HG02798 (cell line): ENCODE measurements around the gene PGS1.

ENCODE experiments used
- ATAC-seq: cut with Tn5 transposase; IDR thresholded peaks from one replicate; pipeline ENCODE4 v1.9.1; 2021; ENCODE audit warnings: mild to moderate bottlenecking; ENCODE audit not compliant: unreplicated experiment, poor library complexity

PGS1 gene

DNA sequence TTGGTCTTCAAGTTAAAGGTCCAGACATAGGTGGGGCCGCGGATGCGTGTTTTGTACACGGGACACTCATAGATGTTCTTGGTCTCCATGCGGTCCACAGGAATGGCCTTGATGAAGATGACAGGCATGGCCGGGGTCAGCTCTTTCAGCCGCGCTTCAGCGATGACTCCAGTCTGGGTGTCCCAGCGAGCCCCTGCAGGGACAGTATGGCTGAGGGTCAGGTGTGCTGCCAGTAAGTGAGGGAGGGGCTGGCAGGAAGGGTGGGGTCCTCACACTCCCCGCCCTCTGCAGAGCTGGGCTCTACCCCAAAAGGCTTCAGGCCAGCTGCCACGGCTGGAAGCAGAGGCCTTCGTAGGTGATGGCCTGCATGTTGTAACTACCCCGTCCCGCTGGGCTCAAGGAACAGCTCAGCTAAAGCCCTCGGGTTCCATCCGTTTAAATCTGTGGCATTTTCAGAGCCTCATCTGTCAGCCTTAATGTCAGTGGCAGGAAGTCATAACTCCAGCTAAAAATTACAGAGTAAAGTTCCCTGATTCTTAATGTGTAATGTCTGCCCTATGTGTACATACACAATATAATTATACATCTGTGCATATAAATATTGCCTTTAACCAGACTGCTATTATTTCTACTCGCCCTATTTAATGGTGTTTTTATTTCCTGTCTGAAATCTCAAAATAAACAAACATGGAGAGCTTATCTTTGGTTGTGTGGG, 45.7 kb downstream of the PGS1 start:
- no peak for ATAC-seq

DNA sequence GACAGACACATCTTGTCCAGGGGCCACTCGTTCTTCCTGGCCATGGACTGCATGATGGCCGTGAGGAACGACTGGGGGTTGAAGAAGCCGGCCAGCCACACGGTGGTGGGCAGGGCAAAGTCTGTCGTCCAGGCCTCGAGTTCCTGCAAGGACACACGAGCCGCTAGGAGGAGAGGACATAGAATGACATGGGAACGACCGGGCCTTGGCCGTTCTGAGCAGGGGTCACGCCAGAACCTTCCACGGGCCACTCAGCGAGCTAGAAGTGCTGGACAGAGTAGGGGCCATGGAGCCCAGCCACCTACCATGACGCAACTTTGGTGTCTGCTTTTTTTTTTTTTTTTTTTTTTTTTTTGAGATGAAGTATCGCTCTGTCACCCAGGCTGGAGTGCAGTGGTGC, 47.0 kb downstream of the PGS1 start:
- ATAC-seq = no peak

DNA sequence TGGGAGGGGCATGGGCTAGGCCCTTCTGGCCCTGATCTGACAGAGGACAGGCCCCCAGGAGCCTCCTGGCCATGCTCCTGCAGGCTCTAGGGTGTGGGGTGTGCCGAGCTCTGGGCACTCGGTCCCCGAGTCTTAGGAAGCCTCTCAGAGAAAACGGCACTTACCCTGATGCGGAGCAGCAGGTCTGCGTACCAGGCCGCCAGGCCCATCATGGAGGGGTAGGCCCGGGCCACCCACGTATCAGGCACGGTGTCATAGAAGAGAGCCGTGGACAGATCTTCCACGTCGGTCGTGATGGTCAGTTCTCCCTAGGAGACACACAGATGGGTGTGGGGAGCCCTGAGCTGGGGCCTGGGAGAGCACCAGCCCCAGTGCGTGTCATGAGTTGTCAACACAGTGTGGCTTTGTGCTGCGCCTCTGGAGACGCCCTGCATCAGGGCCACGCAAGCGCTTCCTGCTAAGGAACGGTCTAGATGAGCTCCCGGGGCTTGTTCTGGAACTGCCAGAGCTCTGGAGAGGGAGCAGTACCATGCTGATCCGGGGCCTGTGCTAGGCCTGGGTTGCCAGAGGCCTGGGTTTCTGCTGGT, 47.9 kb downstream of the PGS1 start:
- no peak for ATAC-seq

DNA sequence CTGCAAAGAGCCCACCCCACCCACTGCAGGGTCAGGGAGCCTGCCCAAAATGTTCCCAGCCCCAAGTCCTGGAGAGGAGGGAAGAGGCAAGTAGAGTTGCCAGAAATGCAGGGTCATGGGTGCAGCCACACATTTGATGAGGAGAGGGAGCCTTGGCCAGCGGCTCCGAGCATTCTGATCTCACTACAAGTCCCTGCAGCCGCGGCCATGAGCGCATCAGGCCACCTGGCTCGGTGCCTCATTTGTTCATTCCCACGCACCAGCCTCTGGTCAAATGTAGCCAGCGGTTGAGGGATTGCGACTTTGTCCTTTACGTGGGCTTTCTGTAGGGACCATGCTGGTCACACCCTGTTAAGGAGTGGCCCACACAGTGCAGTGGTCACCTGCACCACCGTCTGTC, 48.7 kb downstream of the PGS1 start:
- no peak for ATAC-seq

DNA sequence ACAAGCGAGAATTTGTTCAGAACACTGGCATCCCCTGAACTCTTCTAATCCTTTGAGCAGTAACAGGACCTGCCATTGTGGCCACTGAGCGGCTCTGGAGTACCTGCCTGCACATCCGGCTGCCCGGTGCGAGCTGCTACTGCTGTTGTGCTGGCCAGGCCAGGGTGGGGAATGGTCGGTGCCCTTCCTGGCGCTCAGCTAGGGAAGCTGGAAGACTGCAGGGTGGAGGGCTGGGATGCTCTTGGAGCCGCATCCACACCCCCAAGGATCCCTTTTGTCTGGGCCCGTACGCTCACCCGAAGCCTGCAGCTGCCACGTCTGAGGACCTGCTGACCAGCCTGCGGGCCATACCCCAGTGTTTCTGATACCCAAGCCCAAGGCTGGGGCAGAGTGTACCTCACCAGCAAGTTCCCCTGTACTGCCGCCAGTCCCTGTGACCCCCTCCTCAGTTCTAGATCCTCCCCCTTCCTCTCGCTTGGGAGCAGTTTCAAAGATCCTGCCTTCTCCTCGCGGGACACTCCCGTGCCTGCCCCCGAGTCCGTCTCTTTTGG, 49.7 kb downstream of the PGS1 start:
- no peak for ATAC-seq

DNA sequence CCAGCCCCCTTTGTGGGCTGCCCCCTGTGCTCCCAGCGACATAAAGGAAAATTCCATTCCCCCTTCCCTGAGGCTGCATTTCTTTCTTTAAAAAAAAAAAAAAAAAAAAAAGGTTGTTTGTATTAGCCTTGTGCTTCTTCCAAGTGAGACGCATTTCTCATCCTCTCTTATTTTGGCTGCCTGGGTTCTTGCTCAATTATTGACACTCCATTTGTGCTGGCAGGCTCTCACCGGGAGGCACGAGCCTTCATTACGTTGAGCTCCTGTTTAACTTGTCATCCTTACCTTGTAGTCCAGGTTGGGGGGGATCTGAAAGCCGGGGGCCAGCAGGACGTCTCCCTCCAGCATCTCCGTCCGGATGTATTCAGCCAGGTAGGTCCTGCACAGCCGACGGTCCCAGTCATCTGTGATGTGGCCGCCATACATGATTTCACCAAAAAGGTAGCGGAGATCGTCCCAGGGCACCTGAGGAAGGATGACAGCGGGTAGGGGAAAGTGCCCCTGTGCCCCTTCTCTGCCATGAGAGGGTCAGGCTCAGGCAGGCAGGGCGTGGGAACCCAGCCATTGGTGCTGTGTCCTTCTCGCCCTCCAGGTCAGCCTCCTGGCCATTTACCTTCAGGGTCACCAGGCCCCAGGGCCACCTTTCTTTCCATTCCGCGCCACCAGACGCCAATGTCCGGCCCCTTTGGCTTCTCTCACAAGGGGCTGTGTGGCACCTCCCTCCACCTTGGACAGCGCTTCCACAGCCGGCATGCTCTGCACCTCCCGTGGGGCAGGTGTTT, 50.6 kb downstream of the PGS1 start:
- no peak for ATAC-seq

DNA sequence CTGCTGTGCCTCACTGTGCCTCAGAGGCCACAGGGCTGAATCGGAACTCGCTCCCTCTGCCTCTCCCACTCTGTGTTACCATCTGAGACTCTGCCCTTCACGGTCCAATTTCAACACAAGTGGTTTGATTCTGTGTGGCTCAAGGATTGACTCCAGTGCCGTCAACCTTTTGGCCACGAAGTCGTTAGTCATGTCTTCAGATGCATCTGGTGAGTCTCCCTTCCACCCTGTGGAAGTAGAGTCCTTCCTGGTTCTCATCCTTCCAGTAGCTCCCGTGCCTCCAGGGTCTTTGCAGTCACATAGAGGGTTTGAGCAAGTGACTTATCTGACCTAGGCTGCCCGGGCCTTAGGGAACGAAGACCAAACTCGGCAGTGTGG, 51.2 kb downstream of the PGS1 start:
- no peak for ATAC-seq

DNA sequence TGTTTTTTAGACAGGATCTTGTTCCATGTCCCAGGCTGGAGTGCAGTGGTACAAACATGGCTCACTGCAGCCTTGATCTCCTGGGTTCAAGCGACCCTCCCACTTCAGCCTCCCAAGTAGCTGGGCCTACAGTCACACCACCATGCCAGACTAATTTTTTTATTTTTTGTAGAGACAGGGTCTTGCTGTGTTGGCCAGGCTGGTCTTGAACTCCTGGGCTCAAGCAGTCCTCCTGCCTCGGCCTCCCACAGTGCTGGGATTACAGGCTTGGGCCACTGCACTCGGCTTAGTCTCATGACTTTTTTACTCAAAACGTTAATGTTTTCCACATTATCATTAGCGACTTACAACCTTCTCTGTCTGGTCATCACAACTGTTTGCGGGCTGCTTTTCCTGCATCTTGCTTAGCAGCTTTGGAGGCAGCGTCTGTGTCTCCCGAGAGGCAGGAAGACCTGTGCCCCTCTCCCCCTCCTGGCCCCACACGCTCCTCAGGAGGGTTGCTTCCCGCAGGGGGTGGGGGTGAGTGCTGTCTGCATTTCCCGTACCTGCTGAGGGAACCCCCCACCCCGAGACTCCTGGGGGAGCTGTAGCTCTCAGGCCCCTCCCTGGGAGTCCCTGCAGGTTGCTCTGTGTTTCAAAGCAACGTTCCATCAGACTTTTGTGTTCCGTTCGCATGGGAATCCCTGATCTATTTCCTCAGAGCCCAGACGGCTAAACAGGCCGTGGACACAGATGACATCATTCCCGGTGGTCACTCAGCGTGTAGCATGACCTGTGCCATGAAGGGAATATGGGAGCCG, 52.6 kb downstream of the PGS1 start:
- no peak for ATAC-seq

DNA sequence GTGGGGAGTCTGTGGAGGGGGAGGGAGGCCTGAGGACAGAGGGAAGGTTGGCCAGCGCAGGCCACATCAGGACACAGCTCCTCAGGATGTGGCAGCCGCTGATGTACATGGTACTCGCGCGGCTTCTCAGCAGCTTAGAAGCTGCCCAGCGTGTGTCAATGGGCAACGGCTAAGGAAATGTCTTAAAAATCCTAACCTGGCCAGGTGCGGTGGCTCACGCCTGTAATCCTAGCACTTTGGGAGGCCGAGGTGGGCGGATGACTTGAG, 53.2 kb downstream of the PGS1 start:
- no peak for ATAC-seq

DNA sequence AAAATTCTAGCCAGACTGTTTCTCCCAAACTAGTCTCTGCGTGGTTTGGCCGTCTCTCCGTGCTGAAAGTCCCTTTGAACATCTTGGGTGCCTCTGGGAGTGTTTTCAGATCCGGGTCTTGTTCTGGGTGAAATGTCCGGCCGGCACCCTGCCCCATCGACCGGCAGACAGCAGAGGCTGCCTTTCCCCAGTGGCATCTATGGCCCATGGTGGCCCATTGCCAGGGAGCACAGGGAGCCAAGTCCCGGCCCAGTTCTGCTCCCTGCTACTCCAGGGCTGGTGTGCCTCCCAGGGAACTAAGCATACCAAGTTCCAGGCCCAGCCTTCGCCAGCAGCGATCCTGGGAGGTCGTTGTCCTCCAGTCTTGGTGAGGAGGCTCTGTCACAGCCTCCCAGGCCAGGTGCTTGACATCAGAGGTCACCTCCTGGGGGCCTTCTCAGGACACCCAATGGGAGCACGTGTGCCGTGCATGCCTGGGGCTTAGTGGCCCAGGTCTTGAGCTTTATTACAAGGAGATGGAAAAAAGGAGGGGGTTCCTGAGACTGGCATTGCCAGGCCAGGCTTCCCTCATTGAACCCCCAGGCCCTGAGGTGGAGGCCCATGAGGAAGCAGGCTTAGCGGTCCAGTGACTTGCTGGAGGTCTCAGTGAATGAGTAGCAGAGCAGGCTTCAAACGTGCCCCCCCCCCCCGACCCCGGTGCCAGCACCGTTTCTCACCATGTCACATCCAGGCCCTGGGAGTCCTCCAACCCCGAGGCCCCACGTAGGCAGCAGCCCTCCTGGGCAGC, 54.0 kb downstream of the PGS1 start:
- ATAC-seq = no peak

DNA sequence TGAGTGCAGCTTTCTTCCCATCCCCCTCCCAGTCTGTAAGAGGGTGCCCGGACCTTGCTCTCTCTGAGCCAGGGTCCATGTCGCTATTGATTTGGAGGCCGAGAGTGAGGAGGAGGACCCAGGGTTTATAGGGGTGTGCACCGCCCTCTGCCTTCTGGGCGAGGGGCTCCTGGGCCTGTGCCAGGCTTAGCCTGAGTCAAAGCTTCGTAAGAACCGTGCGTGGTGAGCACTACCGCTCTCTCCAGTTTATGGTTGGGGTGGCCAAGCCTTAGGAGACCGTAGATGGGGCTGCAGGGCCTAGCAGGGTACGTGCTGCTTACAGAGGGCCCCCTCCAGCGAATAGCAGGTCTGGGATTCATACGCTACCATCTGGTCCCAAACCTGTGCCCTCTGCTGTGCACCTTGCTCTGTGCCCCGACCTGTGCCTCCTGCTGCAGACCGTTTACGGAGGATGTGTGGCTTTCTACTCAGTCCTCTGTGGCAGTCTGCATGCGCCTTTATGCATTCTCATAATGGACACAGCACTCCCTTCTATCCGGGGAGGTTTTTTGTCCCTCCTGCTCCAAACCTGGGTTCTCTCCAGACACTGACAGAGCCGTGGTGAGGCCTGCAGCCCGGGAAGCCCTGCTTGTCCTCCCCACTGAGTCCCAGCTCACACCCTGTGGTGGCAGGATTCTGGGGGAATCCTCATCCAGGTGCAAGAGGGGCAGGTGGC, 54.7 kb downstream of the PGS1 start:
- no peak for ATAC-seq

DNA sequence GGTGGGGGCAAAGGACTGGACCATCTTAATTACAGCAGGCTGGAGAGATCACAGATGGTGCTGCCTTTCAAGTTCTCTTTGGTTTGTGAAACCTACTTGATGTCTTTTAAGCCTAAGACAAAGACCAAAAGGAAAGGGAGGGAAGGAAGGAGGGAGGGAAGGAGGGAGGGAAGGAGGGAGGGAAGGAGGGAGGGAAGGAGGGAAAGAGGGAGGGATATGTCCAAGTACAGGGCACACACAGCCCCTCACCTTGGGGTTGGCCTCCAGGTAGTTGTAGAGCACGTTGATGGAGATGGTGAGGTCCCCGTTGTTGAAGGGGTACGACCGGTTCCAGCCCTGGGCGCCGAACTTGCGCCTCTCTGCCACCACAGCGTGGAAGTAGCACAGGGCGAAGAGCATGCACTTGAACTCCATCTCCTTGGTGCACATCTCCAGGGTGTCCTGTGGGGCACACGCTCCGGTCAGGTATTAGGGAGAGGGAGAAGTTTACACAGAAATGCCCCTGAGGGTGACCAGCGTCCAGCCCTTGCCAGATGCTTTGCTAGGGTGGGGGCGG, 55.4 kb downstream of the PGS1 start:
- ATAC-seq = no peak

DNA sequence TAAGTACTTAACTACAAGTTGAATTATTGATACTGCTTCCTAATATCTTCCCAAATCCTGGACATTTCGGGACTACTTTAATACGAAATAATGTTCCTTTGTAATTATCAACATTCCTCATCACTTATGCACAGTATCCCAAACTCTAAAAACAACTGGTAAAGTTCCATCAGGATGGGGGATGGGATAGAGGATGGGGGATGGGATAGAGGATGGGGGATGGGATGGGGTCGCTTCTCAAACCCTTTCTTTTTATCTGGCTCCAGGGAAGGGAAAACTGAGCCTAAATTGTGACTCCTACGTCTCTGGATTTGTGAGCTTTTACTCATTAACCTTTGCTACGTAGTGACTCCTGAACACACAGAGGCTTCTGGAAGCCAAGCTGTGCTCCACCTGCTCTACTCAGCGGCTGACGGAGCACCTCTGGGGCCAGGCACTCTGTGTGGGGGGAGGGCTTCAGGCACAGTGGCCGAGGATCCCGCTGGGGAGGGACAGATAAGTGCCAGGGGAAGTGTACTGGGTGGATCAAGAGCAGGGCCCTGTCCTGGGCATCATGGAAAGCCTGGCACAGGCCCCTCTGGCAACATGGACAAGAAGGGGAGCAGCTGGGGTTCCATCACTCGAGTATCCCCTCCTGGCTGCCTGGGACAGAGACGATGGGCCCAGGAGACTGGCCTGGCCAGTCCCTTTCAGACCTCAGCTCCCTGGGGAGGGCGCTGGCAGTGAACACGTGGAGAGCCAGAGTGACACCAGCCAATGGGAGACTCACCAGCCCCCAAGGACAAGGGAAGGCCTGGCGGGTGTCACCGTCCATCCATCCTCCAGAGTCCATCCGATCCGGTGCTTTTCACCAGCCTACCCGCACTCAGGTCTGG, 56.2 kb downstream of the PGS1 start:
- no peak for ATAC-seq

DNA sequence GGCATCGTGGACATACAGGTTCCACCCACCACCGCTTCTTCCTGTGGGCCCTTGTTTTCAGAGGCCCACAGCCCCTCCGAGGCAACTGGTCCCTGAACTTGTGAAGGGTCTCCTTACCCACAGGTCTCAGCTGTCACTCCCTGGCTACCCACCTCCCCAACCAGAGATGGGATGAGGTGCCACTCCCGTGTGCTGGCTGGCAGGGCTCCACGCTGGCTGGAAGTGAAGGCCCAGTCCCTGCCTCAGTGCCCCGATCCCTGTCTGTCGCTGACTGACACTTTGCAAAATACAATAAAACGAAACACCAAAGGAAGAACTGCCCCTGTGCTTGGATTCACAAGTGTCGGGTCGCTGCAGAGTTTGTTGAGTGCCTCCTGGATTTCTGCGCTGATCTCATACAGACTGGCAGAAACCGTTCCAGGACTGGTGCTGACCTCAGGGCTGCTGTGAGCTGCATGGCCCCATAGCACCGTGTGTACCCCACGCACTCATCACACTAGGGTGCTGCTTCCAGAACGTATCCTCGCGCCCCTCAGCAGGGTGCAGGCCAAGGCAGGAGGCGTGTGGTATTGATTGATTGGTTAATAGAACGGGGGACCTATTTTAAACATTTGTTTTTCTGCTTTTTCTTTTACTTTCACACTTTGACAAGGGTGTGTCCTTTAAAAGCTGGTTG, 57.0 kb downstream of the PGS1 start:
- no peak for ATAC-seq

DNA sequence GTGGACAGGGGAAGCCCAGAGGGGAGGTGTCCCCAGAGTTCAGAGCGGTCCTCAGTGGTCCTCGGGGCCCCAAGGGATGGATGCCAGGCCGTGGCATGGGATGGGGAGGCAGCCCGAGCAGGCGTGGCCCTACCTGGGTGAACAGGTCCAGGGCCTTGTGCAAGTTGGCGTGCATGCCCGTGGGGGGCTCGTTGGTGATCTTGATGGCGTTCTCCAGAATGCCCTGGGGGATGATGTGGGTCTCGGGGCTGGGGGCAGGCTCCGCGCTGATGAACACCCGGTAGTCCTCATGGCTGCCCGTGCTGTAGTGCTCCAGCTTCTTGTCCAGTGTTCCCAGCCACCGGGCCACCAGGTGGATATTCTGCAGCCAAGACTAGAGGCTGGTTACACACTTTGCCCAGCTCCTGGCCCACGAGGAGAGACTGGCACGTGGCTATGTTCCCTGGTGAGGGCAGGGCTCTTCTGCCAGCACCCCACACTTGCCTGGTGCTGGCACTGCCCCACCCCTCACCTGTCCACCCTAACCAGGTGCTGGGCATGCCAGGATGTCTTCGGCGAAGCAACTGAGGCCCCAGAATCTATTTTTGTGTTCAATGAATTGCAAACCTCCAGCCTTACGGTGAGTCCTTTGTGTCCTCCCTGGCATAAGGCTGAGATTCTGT, 59.2 kb downstream of the PGS1 start:
- no peak for ATAC-seq

DNA sequence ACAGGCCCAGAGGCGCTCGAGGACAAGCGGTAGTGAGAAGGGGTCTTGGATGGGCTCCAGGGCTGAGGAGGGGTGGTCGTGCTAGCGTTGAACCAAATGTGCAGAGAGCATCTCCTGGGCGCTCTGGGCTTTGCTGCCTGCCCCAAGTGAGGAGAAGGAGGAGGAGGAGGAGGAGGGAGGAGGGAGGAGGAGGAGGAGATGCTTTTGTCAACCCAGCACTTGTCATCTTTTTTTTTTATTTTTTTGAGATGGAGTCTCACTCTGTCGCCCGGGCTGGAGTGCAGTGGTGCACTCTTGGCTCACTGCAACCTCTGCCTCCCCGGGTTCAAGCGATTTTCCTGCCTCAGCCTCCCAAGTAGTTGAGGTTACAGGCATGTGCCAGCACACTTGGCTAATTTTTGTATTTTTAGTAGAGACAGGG, 59.8 kb downstream of the PGS1 start:
- ATAC-seq = no peak

DNA sequence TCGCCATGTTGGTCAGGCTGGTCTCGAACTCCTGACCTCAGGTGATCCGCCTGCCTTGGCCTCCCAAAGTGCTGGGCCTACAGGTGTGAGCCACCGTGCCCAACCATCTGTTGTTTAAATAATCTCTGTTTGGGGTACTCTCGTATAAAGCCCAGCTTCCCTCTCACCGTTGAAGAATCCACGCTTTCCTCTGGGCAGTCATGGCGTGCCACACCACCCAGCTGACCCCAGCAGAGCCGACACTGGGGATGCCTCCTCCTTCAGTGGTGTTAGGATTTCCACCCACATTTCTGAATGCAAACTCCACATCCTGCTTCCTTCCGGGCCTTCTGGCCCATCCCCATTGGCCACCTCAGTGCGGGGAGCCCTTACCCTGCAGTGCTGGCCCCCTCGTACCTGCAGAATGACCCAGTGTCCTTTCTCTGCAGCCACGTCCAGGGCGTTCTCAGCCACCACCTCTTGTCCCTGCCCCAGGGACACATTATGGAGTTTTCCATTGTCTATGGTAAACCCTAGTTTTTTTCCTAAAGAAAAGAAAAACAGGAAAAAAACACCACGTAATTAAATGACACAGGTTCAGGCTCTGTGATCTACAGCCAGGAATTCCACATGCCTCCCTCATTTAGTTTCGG, 60.4 kb downstream of the PGS1 start:
- no peak for ATAC-seq
